ENCODE results near the gene PLEKHA7. TPM values are rescaled to one million over a fixed set of nuclear protein-coding genes. Genes with fewer than 3 reads are reported as not detected.

Gene PLEKHA7
- total and polyA plus RNA-seq, 2 of the 13 experiments (the other 11 are each of a cell fraction or from before 2014, with no cell fraction given): 17.5 to 18.7 TPM

DNA sequence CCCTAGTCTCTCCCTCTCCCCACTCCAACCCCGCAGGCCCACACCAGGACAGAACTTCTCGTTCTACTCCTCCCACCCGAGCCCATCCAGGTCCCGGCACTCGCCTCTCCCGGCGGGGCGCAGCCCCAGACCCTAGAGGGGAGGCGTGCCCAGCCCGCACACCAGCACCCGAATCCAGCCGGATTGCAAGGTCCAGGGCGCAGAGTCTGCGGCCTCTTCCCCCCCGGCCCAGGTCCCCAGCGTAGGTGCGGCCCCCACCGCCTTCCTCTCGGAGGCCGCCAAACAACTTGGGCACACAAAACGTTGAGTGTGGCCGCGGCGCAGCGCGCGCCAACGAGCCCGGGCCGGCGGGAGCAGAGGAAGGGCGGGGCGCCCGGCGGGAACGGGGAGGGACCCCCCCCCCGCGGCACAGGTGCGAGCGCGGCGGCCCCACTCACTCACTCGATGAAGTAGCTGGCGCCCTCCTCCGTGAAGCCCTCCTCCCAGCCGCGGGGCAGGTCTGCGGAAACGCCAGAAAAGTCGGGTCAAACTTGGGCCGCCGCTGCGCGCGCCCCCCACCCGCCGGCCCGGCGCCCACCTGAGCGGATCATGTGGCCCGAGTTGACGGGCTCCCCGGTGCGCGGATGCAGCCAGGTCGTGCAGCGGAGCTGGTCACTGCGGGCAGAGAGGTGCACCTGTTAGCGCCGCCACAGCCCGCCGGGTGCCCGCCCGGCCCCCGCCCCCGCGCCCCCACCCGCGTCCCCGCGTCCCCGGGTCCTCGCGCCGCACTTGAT is 480 bp downstream of the PLEKHA7 start (continued):
- TF ChIP-seq, protein P1, sequence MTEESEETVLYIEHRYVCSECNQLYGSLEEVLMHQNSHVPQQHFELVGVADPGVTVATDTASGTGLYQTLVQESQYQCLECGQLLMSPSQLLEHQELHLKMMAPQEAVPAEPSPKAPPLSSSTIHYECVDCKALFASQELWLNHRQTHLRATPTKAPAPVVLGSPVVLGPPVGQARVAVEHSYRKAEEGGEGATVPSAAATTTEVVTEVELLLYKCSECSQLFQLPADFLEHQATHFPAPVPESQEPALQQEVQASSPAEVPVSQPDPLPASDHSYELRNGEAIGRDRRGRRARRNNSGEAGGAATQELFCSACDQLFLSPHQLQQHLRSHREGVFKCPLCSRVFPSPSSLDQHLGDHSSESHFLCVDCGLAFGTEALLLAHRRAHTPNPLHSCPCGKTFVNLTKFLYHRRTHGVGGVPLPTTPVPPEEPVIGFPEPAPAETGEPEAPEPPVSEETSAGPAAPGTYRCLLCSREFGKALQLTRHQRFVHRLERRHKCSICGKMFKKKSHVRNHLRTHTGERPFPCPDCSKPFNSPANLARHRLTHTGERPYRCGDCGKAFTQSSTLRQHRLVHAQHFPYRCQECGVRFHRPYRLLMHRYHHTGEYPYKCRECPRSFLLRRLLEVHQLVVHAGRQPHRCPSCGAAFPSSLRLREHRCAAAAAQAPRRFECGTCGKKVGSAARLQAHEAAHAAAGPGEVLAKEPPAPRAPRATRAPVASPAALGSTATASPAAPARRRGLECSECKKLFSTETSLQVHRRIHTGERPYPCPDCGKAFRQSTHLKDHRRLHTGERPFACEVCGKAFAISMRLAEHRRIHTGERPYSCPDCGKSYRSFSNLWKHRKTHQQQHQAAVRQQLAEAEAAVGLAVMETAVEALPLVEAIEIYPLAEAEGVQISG (CRISPR knock-in tag; IDR thresholded peaks at IDR 0.05): no peak
- TF ChIP-seq ZFP37 (CRISPR knock-in tag; IDR thresholded peaks at IDR 0.05; ENCODE audit: borderline replicate concordance) (no peak), ZNF781 (CRISPR knock-in tag; IDR thresholded peaks at IDR 0.05; ENCODE audit: borderline replicate concordance, not compliant biosample characterization) (no peak), ZNF24 (IDR thresholded peaks at IDR 0.05) (no peak), ZNF737 (CRISPR knock-in tag; IDR thresholded peaks at IDR 0.05; ENCODE audit: borderline replicate concordance) (no peak), ZKSCAN1 (IDR thresholded peaks at IDR 0.05; ENCODE audit: low read length) (no peak), CCDC6 (CRISPR knock-in tag; IDR thresholded peaks at IDR 0.05) (no peak), KLF12 (CRISPR knock-in tag; IDR thresholded peaks at IDR 0.05; ENCODE audit: borderline replicate concordance) (peak; percentile 40; the same call in 1 of the 2 replicates), SAFB2 (CRISPR knock-in tag; IDR thresholded peaks at IDR 0.05; ENCODE audit: borderline replicate concordance, low read depth) (no peak), ZFYVE20 (CRISPR knock-in tag; IDR thresholded peaks at IDR 0.05; ENCODE audit: borderline replicate concordance, low read depth) (no peak), NFE2L2 (IDR thresholded peaks at IDR 0.05; ENCODE audit: low read length) (no peak), ZNF615 (CRISPR knock-in tag; IDR thresholded peaks at IDR 0.05; ENCODE audit: borderline replicate concordance) (no peak), HNRNPH1 (optimal IDR thresholded peaks at IDR 0.05; ENCODE audit: low read depth, low read length) (no peak), ZSCAN29 (CRISPR knock-in tag; conservative IDR thresholded peaks at IDR 0.05) (0 out of 2 replicates have a peak, but pooled peaks have one; percentile 13)
- TF ChIP-seq, protein P2, sequence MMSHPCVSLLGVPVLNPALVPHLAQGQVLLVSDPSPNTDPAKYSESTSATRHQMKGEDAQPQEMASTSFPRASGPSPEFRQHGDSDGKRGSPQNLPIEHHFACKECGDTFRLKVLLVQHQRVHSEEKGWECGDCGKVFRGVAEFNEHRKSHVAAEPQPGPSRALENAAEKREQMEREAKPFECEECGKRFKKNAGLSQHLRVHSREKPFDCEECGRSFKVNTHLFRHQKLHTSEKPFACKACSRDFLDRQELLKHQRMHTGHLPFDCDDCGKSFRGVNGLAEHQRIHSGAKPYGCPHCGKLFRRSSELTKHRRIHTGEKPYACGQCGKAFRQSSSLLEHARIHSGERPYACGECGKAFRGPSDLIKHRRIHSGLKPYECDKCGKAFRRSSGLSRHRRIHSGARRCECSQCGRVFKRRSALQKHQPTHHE (CRISPR knock-in tag; IDR thresholded peaks at IDR 0.05; ENCODE audit: borderline replicate concordance): 0 out of 2 replicates have a peak, but pooled peaks have one; percentile 9
- TF ChIP-seq, protein P3, sequence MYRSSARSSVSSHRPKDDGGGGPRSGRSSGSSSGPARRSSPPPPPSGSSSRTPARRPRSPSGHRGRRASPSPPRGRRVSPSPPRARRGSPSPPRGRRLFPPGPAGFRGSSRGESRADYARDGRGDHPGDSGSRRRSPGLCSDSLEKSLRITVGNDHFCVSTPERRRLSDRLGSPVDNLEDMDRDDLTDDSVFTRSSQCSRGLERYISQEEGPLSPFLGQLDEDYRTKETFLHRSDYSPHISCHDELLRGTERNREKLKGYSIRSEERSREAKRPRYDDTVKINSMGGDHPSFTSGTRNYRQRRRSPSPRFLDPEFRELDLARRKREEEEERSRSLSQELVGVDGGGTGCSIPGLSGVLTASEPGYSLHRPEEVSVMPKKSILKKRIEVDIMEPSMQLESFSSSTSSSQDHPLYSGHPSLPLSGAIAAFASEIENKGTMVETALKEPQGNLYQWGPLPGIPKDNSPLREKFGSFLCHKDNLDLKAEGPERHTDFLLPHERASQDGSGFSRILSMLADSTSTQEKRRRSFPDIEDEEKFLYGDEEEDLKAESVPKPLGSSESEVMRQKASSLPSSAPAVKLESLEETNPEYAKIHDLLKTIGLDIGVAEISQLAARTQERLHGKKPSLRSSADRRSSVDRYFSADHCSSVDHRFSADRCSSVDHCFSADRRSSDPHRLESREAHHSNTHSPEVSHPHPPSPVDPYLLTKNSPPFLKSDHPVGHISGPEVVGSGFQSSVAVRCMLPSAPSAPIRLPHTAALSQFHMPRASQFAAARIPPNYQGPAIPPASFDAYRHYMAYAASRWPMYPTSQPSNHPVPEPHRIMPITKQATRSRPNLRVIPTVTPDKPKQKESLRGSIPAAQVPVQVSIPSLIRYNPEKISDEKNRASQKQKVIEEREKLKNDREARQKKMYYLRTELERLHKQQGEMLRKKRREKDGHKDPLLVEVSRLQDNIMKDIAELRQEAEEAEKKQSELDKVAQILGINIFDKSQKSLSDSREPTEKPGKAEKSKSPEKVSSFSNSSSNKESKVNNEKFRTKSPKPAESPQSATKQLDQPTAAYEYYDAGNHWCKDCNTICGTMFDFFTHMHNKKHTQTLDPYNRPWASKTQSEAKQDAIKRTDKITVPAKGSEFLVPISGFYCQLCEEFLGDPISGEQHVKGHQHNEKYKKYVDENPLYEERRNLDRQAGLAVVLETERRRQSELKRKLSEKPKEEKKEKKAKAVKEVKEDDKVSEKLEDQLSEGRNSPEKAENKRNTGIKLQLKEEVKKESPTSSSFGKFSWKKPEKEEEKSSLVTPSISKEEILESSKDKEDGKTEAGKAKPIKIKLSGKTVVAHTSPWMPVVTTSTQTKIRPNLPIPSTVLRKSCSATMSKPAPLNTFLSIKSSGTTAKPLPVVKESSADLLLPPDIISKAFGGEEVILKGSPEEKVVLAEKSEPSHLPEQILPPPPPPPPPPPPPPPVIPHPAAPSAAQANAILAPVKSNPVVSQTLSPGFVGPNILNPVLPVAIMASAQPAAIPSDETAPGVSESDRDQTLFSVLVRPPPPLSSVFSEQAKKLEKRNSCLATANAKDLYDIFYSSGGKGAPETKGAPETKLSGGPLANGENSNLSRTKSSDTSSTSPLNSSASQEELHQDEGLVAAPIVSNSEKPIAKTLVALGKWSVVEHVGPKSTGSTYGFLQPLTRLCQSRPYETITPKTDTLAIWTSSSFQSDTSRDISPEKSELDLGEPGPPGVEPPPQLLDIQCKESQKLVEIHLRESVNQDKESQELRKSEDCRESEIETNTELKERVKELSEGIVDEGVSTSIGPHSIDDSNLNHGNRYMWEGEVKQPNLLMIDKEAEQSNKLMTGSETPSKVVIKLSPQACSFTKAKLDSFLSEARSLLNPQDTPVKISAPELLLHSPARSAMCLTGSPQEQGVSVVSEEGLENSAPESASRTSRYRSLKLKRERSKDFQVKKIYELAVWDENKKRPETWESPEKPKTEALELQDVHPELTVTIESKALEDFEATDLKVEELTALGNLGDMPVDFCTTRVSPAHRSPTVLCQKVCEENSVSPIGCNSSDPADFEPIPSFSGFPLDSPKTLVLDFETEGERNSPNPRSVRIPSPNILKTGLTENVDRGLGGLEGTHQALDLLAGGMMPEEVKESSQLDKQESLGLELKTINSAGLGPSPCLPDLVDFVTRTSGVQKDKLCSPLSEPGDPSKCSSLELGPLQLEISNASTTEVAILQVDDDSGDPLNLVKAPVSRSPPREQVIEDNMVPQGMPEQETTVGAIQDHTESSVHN (CRISPR knock-in tag; IDR thresholded peaks at IDR 0.05): 0 out of 2 replicates have a peak, but pooled peaks have one; percentile 41
